AG04450 (cell line): ENCODE results near the gene MRPS6. TPM values are rescaled to one million over a fixed set of nuclear protein-coding genes. Genes with fewer than 3 reads are reported as not detected.

Source experiments
- CTCF ChIA-PET: fragments of 300-600, 350-600 bp; formaldehyde crosslinking; extraction: SDS; loops from one replicate; lab custom pipeline; 2022; ENCODE audit warnings: antibody characterized with exemption, inconsistent platforms; lab: Charles Lee
- POLR2A ChIA-PET: fragments of 350-600 bp; formaldehyde crosslinking; extraction: SDS; loops from one replicate; lab custom pipeline; 2021; ENCODE audit warnings: antibody characterized with exemption, inconsistent platforms; lab: Yijun Ruan, JAX
- DNase-seq: peaks from one replicate; pipeline ENCODE4 v3.0.0-alpha.2; 2011; ENCODE audit warnings: low read depth, low spot score
- H3K27ac ChIP-seq: one replicate; pipeline ENCODE4 v1.5.1; 2012; ENCODE audit warnings: low read depth, low read length, control low read depth
- H3K27me3 ChIP-seq: one replicate; pipeline ENCODE4 v1.6.0; 2012; ENCODE audit warnings: low read length; ENCODE audit not compliant: control insufficient read depth, insufficient read depth
- H3K4me3 ChIP-seq: 2 replicates; pipeline ENCODE4 v1.5.1; 2011; ENCODE audit warnings: mild to moderate bottlenecking, low read depth, low read length, control low read depth
- H3K9me3 ChIP-seq: 2 replicates; pipeline ENCODE4 v1.5.1; 2012; ENCODE audit warnings: low read length; ENCODE audit not compliant: control insufficient read depth, insufficient read depth
- polyA plus RNA-seq: library from polyadenylated mRNA; depleted of rRNA; stranded (reverse); fragments of >200 nt; gene quantifications from 2 replicates; pipeline ENCODE4 v1.2.3, GENCODE V29; 2011
- TF ChIP-seq, protein P1 (sequence below): IDR thresholded peaks from 2 replicates; pipeline ENCODE4 v1.5.1; 2011; ENCODE audit warnings: low read depth, low read length, control low read depth, inconsistent platforms

The MRPS6 gene
- polyA plus RNA-seq, 1 experiment: 35.8 TPM

DNA sequence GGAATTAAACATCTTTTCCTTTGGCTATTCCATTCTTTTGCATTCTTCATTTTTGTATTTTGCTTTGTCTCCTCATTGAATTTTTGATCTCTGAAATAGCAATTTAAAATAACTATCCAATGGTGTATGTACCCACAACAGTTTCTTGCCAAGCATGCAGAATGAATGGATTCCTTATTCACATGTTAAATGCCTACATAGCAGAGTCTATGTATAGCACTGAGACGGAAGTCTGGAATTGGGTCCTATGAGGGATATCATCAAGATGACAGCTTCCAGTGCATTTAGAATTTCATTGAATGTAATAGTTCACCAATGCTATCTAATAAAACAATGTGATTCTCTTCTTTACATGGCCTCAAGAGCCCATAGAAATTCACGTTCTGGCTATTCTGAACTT, 97.5 kb downstream of the MRPS6 start:
- no peak for DNase-seq
- H3K27ac ChIP-seq: no peak overlapping the region
- H3K27me3 ChIP-seq: no peaks in the 10 kb centered on the region
- H3K9me3 ChIP-seq: peaks cover 34% of the 10 kb centered on the region
- TF ChIP-seq, protein P1, sequence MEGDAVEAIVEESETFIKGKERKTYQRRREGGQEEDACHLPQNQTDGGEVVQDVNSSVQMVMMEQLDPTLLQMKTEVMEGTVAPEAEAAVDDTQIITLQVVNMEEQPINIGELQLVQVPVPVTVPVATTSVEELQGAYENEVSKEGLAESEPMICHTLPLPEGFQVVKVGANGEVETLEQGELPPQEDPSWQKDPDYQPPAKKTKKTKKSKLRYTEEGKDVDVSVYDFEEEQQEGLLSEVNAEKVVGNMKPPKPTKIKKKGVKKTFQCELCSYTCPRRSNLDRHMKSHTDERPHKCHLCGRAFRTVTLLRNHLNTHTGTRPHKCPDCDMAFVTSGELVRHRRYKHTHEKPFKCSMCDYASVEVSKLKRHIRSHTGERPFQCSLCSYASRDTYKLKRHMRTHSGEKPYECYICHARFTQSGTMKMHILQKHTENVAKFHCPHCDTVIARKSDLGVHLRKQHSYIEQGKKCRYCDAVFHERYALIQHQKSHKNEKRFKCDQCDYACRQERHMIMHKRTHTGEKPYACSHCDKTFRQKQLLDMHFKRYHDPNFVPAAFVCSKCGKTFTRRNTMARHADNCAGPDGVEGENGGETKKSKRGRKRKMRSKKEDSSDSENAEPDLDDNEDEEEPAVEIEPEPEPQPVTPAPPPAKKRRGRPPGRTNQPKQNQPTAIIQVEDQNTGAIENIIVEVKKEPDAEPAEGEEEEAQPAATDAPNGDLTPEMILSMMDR: no peak
- H3K4me3 ChIP-seq: no peak overlapping the region
- ChIA-PET CTCF (no interaction called here), POLR2A (no interaction called here)

DNA sequence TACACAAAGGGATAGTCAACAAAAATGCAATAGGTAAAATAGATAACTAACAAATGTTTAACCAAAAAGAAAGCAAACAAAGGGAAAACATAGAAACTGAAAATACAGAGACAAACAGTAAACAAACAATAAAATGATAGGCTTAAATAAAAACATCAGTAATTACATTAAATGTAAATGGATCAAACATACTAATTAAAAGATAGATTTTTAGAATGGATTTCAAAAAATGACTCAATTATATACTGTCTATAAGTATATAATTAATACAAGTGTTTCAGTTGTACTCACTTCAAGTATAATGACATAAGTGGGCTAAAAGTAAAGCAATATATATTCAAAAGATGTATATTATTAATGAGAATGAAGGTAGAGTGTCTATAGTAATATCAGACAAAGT, 101.1 kb downstream of the MRPS6 start:
- peaks cover 6% of the 10 kb centered on the region for H3K9me3 ChIP-seq
- H3K27me3 ChIP-seq: no peaks in the 10 kb centered on the region
- no peak overlapping the region for H3K27ac ChIP-seq
- ChIA-PET CTCF (no interaction called here), POLR2A (no interaction called here)
- no peak for DNase-seq
- TF ChIP-seq, protein P1: no peak
- H3K4me3 ChIP-seq: no peak overlapping the region

DNA sequence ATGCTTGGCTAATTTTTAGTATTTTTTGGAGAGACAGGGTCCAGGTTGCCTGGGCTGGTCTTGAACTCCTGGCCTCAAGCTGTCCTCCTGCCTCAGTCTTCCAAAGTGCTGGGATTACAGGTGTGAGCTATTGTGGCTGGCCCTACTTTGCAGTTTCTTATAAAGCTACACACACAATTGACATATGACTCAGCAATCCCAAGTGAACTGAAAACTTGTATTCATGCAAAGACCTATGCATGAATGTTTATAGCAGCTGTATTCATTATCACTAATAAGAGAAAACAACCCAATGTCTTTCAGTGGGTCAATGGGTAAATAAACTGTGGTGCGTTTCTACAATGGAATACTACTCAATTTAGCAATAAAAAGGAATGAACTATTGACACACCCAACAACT, 103.1 kb downstream of the MRPS6 start:
- DNase-seq: no peak
- Histone ChIP-seq H3K27ac (no peak overlapping the region), H3K4me3 (no peak overlapping the region), H3K9me3 (peaks cover 2% of the 10 kb centered on the region; the same call in 1 of the 2 replicates), H3K27me3 (no peaks in the 10 kb centered on the region)
- POLR2A ChIA-PET: no interaction called here
- CTCF ChIA-PET: no interaction called here
- TF ChIP-seq, protein P1: no peak

DNA sequence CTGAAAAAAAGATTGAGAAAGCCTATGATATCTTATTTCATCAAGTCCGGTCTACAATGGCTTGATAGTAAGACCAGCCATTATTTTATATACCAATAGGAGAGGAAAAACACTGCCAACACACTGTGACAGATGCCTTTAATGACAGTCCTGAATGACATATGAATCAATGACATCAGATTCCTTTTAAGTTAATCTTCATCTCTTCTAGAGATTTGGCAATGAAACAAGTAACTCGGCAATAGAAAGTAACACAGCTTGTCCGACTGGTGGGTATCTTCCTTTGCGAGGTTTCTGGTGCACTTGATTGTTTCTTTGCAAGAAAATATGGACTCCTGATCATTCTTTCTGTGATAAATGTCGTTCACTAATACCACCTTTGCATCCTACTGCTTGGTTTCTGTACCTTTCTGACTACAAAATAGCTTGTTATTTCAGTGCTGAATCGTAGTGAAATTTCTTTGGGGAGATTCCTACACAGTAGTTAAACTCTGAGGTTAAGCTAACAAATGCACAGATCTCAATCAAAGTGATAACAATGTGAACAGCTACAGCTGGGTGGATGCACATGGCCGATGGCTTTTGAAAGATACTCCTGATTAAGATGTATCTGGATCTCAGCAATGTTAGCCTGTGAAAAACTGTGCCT, 104.7 kb downstream of the MRPS6 start:
- TF ChIP-seq, protein P1: no peak
- Histone ChIP-seq H3K27me3 (no peaks in the 10 kb centered on the region), H3K27ac (no peak overlapping the region), H3K9me3 (0 out of 2 replicates have a peak, but pooled peaks cover 2% of the 10 kb centered on the region), H3K4me3 (no peak overlapping the region)
- ChIA-PET POLR2A (no interaction called here), CTCF (no interaction called here)
- DNase-seq: no peak

DNA sequence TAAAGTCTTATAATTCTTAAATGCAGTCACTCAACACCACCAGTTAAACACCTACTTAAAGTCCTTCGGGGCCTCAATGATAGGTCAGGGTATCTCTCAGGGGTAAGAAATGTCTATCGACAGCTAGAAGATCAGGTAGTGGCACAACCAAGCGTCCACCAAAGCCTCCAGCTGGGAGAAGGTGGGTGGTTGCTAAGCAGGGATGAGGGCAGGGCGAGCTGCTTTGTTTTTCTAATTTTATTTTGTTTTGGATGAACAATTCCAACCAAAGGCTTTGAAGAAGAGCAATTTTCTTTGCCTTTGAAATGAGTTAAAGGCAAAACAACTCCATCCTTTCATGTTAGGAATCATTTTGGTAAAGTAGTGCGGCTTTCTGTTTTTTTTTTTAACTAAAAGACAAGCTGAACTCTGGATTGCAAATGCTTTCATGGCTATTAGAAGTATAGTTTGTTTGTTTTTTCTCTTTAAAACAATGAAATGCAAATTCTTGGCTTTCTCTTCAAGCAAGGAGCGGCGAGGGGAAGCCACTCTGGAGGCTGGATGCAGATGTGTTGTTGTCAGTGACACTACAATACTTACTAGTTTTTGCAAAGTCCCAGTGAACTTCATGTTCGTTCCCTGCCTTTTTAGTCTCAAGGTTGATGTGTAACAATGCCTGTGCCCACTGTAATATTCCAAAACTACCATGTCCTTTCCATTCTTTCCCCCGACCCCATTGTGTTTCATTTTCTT, 106.0 kb downstream of the MRPS6 start:
- TF ChIP-seq, protein P1: no peak
- Histone ChIP-seq H3K27me3 (peaks cover 3% of the 10 kb centered on the region), H3K27ac (no peak overlapping the region), H3K9me3 (no peaks in the 10 kb centered on the region), H3K4me3 (no peak overlapping the region)
- ChIA-PET CTCF (interaction anchor here (0.6 to 1.5 kb wide), 2 partner anchors 230 to 255 kb away, joined by 3 to 6 read pairs; no protein-coding TSS in a partner anchor), POLR2A (no interaction called here)
- DNase-seq: no peak
